Effector memory CD4-positive, alpha-beta T cell (primary cell): Measurements from ENCODE around the gene IFRD2.
"Not testable (repeated sequence)": the region's sequence is repeated elsewhere in the genome, so short reads cannot be mapped to it uniquely, and the experiment has no call there.

Source experiments
- DNase-seq, 3 donors: peaks; one replicate each; pipeline ENCODE4 v3.0.0-alpha.2; 2020
- H3K27ac ChIP-seq: 2 replicates; pipeline ENCODE4 v1.7.0; 2013; ENCODE audit warnings: mild to moderate bottlenecking, low read length, moderate library complexity; ENCODE audit not compliant: insufficient read depth, poor library complexity, severe bottlenecking
- H3K27me3 ChIP-seq: replicated peaks from 2 replicates; pipeline ENCODE4 v1.7.0; 2013; ENCODE audit warnings: mild to moderate bottlenecking, low read length; ENCODE audit not compliant: insufficient read depth, control insufficient read depth, poor library complexity, severe bottlenecking
- H3K36me3 ChIP-seq: 2 replicates; pipeline ENCODE4 v1.7.0; 2013; ENCODE audit warnings: mild to moderate bottlenecking, low read length, moderate library complexity; ENCODE audit not compliant: control insufficient read depth, insufficient read depth
- H3K4me1 ChIP-seq: 2 replicates; pipeline ENCODE4 v1.7.0; 2013; ENCODE audit warnings: low read length, mild to moderate bottlenecking; ENCODE audit not compliant: control insufficient read depth, insufficient read depth, poor library complexity, severe bottlenecking
- H3K4me3 ChIP-seq: 2 replicates; pipeline ENCODE4 v1.7.0; 2013; ENCODE audit warnings: low read length, low read depth, mild to moderate bottlenecking; ENCODE audit not compliant: insufficient read depth, poor library complexity, severe bottlenecking
- H3K9me3 ChIP-seq: 2 replicates; pipeline ENCODE4 v1.7.0; 2013; ENCODE audit warnings: mild to moderate bottlenecking, low read length, moderate library complexity; ENCODE audit not compliant: control insufficient read depth

The IFRD2 gene

DNA sequence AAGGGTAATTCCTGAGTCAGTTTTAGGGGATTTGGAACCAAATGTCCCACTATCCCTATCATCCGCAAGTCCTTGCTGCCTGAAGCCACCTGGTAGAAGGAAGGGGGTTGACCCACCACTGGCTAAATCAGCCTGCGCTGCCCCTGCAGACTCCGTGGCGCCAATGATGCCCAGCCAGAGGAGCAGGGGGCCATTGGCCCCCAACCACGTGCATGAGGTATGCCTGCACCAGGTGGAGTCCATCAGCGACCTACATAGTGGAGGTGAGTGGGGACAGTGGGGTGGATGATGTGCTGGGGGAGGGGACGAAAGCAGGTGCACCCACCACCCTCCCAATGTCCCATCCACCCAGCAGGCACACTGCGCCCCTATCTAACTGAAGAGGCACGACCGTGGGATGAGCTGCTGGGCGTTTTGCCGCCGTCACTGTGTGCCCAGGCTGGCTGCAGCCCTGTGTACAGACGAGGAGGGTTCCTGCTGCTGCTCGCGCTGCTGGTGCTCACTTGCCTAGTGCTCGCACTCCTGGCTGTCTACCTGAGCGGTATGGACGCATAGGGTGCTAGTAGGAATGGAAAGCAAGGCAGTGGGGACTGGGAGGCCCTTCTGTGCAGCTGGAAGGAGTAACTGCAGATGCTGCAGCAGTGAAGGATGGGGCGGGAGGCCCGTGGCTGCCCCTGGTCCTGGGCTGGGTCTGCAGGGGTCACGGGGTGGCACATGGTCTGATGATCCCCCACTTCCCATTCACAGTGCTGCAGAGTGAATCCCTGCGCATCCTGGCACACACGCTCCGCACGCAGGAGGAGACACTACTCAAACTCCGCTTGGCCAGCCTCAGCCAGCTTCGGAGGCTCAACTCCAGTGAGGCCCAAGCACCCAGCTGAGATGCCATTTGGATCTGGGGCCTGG is 5.7 kb downstream of the IFRD2 start:
- Histone ChIP-seq H3K4me1 (peaks cover 5% of the 10 kb centered on the region), H3K36me3 (peaks cover 31% of the 10 kb centered on the region), H3K27me3 (no peaks in the 10 kb centered on the region), H3K4me3 (no peak overlapping the region), H3K27ac (no peak overlapping the region), H3K9me3 (no peaks in the 10 kb centered on the region)
- no peak for DNase-seq

DNA sequence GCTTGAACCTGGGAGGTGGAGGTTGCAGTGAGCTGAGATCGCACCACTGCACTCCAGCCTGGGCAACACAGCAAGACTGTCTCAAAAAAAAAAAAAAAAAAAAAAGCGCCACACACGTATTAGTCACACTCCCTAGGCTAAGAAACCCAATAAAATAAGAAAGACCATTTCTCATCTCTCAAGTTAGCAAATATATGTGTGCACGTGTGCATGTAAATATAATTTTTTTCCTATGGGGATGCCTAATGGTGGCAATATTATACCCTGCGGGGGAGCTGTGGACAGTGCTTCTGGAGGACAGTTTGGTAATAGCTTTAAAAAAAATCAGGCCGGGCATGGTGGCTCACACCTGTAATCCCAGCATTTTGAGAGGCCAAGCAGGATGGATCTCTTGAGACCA is 8.1 kb downstream of the IFRD2 start:
- H3K36me3 ChIP-seq, result peaks cover 19% of the 10 kb centered on the region
- H3K27me3 ChIP-seq, DNase-seq, H3K27ac ChIP-seq, H3K4me3 ChIP-seq, H3K4me1 ChIP-seq, H3K9me3 ChIP-seq: not testable (repeated sequence)

DNA sequence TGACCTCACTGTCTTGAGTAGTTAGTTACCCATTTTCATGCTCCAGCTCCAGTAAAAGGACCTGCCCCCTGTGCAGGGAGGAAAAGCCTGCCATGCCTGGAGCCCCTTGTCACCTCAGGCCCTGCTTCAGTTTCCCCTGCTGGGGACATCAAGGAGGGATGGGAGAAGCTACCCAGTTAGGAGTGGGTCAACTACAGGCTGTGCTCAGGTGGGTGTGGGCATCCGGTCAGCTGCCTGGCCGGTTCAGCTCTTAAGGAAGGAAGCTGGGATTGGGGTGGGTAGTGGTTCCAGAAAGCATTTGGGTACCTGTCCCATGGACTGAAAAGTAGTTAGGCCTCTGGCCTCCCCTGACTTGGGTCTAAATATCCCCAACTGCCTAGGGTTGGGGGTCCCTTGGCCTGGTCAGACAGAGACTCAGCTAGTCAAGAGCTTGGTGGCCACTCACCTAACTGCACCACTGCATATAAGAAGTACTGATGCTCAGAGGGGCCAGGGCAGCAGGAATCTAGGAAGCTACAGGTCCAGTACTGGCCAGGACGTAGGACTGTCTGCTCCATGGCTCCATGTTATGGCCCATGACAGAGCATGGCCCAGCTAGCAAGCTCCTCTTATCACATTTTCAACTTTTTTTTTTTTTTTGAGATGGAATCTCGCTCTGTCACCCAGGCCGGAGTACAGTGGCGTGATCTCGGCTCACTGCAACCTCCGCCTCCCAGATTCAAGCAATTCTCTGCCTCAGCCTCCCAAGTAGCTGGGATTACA is 12.8 kb downstream of the IFRD2 start:
- Histone ChIP-seq H3K4me3 (no peak overlapping the region), H3K27me3 (peaks cover 24% of the 10 kb centered on the region)
- no peak for DNase-seq

DNA sequence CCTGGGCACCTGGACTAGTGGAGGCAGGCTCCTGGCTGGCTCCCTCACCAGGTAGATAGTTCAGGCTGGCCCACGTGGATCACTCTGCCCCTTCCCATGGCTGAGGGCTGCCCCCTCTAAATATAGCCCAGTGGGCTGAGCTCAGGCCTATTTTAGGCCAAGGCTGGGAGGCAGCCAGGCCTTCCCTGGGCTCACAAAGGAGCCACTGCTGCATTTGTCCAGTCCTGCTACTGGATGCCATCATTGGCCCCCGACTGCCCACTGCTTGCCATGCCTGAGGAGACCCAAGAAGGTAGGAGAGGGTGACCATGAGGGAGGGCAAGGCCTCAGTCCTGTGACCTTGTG is 13.4 kb downstream of the IFRD2 start, which contains the start of gene LSMEM2:
Gene LSMEM2 (plus strand): TSS at position 208 of the 345 bp plus-strand sequence. CDS start 27 bp downstream, at position 235.
- no peak for DNase-seq
- H3K27me3 ChIP-seq, result peaks cover 28% of the 10 kb centered on the region

More for the DNA sequence above, 12.8 kb downstream of the IFRD2 start:
- H3K4me1 ChIP-seq, result peaks cover 19% of the 10 kb centered on the region
- H3K36me3 ChIP-seq, result no peaks in the 10 kb centered on the region
- H3K9me3 ChIP-seq, result no peaks in the 10 kb centered on the region
- no peak overlapping the region for H3K27ac ChIP-seq

DNA sequence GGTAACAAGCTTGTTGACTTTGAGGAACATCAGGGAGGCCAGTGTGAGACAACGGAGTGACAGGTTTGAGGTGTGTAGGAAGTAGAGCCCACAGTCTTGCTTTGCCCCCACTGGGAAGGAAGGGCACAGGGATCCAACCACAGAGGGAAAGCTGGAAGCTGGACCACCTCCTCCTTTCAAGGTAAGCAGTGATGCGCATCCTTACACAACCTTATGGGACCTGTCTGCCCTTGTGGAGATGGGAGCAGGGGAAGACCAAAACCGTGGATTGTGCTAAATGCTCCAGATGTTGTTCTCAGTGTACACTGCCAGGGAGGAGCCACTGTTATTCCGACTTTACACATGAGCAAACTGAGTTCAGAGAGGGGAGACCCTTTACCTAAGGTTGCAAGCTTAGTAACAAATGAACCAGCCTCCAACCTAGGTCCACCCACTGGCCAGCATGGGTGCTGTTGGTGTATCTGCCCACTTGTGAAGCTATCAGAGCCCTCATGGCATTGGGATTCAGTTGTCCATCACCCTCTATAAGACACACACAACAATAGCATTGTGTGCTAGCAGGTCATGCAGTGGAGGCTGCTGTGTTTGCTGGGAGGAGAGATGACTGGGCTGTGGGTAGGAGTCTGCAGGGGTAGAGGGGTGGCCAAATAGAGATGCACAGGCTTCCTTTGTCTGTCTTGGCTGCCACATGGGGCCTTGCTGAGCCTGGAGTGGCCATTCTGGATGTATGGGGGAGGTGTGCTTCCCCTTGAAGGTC is 13.9 kb downstream of the IFRD2 start:
- no peak overlapping the region for H3K4me3 ChIP-seq
- no peak for DNase-seq

More for the DNA sequence above, 13.4 kb downstream of the IFRD2 start, which contains the start of gene LSMEM2:
- Histone ChIP-seq H3K27ac (no peak within 1 kb of the TSS), H3K36me3 (no peaks in the 10 kb centered on the region), H3K9me3 (no peaks in the 10 kb centered on the region), H3K4me1 (peaks cover 24% of the 10 kb centered on the region), H3K4me3 (no peak within 1 kb of the TSS)

DNA sequence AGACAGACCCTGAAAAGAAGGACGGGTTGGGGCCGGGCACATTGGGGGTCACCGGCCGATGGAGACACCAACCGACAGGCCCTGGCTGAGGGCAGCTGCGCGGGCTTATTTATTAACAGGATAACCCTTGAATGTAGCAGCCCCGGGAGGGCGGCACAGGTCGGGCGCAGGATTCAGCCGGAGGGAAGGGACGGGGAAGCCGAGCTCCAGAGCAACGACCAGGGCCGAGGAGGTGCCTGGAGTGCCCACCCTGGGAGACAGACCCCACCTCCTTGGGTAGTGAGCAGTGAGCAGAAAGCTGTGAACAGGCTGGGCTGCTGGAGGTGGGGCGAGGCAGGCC is 15.5 kb downstream of the IFRD2 start:
- H3K4me3 ChIP-seq, result no peak overlapping the region
- H3K27me3 ChIP-seq, result peaks cover 36% of the 10 kb centered on the region
- no peak for DNase-seq
- H3K9me3 ChIP-seq, result no peaks in the 10 kb centered on the region
- H3K36me3 ChIP-seq, result no peaks in the 10 kb centered on the region
- H3K4me1 ChIP-seq, result peaks cover 31% of the 10 kb centered on the region
- no peak overlapping the region for H3K27ac ChIP-seq

More for the DNA sequence above, 13.9 kb downstream of the IFRD2 start:
- no peaks in the 10 kb centered on the region for H3K9me3 ChIP-seq
- no peak overlapping the region for H3K27ac ChIP-seq
- peaks cover 28% of the 10 kb centered on the region for H3K4me1 ChIP-seq
- H3K36me3 ChIP-seq, result no peaks in the 10 kb centered on the region
- peaks cover 34% of the 10 kb centered on the region for H3K27me3 ChIP-seq

DNA sequence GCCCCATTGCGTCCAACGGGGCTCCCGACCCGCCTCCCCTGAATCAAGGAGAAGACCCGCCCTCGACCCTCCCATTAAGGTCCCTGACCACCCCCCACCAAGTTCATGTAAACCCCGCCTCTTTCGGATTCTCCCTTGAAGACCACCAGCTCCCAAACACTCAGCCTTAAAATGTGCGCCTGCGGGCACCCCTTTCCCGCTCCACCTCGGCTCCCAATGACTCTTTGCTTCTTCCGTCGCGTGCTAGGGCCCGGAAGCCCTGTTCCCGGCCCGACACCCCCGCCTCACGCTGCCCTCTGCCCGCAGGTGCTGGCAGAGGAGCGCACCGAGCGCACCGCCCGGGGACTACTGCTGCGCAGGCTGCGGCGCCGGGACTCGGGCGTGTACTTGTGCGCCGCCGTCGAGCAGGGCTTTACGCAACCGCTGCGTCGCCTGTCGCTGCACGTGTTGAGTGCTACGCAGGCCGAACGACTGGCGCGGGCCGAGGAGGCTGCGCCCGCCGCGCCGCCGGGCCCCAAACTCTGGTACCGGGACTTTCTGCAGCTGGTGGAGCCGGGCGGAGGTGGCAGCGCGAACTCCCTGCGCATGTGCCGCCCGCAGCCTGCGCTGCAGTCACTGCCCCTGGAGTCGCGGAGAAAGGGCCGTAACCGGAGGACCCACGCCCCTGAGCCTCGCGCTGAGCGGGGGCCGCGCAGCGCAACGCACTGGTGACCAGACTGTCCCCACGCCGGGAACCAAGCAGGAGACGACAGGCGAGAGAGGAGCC is 16.1 kb downstream of the IFRD2 start:
- H3K9me3 ChIP-seq, result no peaks in the 10 kb centered on the region
- H3K36me3 ChIP-seq, result no peaks in the 10 kb centered on the region
- H3K4me1 ChIP-seq, result peaks cover 31% of the 10 kb centered on the region
- no peak overlapping the region for H3K4me3 ChIP-seq
- H3K27ac ChIP-seq, result no peak overlapping the region
- DNase-seq, result no peak
- H3K27me3 ChIP-seq, result peaks cover 36% of the 10 kb centered on the region

DNA sequence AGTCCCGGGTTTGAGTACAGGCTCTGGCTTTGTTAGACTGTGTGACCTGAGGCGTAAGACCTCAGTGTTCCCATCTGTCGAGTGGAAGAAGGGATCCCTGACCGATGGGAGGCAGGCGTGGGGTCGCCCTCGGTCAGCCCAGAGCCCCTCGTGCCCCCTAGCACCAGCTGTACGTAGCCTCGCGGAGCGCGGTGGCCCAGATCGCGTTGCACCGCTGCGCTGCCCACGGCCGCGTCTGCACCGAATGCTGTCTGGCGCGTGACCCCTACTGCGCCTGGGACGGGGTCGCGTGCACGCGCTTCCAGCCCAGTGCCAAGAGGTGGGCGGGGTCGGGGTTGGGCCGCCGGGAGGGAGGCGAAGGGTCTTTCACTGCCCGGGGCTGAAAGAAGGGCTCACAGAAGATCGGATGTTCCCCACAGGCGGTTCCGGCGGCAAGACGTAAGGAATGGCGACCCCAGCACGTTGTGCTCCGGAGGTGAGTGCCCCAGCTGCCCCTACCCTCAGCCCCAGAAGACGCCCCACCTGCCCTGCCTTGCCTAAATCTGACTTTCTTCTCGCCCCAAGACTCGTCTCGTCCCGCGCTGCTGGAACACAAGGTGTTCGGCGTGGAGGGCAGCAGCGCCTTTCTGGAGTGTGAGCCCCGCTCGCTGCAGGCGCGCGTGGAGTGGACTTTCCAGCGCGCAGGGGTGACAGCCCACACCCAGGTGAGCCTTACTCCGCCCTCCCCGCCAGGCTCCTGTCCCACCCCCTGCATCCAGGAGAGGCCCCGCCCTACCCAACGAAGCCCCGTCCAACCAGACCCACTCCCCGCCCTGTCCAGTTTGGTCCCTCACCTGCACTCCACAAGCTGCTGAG is 16.9 kb downstream of the IFRD2 start:
- Histone ChIP-seq H3K36me3 (no peaks in the 10 kb centered on the region), H3K27ac (no peak overlapping the region), H3K4me1 (peaks cover 31% of the 10 kb centered on the region), H3K9me3 (no peaks in the 10 kb centered on the region), H3K27me3 (peaks cover 36% of the 10 kb centered on the region), H3K4me3 (no peak overlapping the region)
- no peak for DNase-seq
